Measurements from ENCODE around the gene IDH1.
A peak's percentile ranks its signal among the peaks of the same experiment; 100 is the strongest.
"Not testable (repeated sequence)": the region's sequence is repeated elsewhere in the genome, so short reads cannot be mapped to it uniquely, and the experiment has no call there.

Gene IDH1

DNA sequence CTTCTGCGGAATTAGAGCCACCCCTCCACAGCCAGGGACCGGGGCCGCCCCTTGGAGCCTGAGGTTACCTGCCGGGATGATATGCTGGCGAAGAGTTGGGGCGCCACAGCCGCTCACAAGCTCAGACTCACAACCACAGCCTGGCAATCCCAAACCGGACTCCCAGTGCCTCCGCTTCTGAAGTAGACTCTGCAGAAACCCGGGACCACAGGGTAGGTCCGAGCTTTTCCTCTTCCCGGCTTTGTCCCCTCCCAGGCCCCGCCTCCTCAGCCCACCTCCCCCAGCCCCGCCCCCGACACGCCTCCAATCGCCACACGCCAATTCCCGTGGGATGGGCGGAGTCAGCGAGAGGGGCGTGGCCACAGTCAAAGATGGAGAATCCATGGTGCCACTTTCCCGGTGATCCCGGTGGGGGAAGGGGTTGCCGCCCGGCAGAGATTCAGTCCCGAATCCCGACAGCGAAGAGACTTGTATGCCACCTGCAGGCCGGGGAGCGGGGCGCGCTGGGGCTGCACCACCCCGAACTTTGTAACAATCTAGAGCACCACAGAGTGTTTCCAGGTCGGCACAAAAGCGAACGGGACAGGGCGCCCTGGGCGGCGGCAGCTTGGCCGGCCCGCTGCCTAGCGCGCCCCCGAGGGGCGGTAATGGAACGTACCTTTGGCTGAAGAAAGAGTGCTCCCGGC is at the start of gene IDH1:
Gene IDH1 (minus strand): TSS at position 201 of the 686 bp plus-strand sequence. CDS start 3,520 bp downstream, outside the sequence.
- DNase-seq = peak; percentile 57 to 99 (median 95)

DNA sequence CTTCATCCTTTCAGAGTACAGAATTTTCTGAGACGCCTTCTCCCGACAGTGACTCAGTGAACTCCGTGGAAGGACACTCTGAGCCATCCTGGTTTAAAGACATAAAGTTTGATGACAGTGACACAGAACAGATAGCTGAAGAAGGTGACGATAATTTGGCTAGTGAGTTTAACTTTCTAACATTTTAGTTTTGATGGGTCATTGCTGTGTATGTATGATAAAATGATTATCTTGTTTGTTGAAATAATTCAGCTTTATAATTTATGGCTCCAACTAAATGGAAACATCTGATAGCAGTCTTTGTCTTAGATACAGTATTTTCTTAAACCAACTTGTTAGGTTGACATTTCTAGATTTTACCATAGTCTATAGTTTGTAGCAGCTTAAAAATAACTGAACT is 49.3 kb upstream of the IDH1 start:
- DNase-seq = no peak

DNA sequence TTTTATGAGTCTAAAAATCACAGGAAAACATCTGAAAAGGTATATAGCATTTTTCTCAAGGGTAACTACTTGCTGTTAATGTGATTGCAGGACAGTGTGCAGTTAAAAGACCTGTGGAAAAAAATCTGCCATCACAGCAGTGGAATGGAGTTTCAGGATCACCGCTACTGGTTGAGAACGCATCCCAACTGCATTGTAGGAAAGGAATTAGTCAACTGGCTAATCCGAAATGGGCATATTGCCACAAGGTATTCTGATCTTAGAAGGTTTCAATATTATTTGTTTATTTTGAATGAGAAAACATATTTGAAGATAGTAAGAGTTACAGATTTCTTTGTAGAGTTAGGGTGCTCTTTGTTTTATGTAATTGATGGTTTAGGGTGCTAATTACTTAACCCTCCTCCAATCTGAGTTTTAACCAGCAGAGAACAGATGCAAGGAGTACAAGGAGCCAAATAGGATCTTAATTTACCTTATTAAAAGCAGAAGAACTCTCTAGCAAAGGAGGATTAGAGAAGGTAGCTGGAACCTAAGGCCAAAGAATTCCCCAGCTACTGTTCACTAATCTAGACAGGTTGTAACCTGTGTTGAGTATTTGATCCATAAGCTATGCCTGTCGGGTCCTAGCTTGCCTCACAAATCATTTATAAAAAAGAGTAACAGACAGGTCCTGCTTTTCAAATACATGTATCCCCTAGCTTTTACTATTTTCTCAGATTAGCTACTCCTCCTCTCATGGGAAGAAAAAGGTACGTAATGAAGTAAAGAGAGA is 46.2 kb upstream of the IDH1 start:
- no peak for DNase-seq

DNA sequence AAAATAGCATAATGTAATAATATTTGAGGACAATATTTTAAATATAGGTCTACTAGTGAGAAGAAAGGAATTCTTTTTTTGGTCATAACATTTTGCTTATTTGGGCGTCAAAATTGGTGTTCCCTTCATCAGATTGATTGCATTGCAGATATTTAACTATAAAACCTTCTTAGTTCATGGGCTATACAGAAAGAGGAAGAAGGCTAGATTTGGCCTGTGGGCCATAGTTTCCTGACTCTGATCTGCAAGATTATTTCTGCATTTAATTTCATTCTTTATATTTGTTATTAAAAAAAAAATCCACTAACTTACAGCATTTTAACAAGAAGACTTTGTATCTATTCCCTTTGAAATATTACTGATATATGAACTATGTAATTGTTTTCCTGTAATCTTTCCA is 43.1 kb upstream of the IDH1 start:
- no peak for DNase-seq

DNA sequence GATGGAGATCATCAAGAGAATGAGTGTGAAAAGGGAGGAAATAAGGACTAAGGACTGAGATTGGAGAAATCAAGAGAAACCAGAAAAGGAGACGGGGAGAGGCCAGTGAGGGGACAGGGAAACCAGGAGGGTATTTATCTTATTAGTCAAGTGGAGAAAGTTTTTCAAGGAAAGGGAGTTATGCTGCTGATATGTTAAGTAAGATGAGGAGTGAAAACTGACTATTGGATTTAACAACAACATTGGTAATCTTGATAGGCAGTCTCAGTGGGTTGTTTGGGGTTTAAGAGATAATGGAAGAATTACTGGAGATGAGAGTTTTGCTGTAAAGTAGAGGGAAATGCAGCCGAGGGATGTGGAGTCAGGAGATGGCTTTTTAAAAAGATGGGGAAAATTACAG is 41.7 kb upstream of the IDH1 start:
- no peak for DNase-seq

DNA sequence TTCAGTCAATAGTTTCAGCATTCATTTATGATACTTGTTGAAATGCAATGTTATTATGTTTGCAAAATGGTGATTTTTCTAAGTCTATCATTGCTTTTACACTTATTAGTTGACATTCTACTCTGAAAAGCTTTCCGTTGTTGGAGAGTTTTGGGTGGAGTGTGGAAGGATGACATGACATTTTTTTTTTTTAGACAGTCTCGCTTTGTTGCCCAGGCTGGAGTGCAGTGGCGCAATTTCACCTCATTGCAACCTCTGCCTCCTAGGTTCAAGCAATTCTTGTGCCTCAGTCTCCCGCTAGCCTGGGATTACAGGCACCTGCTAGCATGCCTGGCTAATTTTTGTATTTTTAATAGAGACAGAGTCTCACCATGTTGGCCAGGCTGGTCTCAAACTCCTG is 41.0 kb upstream of the IDH1 start:
- no peak for DNase-seq

DNA sequence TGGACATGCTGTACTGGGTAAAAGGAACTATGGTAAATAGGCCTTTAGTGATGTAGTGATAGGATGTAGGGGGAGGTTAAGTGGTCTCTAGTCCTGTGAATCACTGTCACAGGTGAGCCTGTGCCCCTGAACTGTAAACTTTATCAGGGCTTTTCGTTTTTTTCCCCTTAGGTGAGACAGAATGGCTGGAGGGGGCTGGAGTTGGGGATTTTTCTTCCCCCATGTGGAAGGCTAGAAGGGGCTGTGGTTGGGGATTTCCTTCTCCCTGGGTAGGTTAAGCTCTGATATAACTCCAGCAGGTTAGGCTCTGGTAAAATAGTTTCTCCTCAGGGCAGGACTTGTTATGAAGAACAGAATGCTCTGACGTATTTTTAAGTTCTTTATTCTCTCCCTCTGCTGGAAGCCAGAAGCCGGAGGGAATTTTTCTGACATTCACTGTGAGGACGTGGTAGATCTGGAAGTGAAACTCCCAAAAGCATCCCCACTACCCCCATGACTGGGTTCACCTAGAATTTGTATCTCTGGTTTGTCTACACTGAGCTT is 39.7 kb upstream of the IDH1 start:
- DNase-seq = no peak

DNA sequence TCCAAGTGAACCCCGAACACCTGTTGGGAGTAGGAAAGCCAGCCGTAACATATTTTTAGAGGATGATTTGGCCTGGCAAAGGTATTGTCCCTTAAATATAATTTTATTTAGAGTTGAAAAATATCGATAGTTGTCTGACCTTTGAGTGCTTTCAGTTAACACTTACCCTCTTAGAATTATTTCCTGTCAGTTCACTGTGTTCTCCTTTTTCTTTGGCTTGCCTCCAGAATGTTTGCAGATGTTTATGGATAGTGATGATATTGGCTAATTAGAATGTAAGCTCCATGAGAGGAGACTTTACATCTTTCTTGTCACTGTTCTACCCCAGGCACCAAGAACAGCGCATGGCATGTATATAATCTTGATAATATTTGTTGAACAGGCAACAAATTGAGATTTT is 31.0 kb upstream of the IDH1 start:
- no peak for DNase-seq

DNA sequence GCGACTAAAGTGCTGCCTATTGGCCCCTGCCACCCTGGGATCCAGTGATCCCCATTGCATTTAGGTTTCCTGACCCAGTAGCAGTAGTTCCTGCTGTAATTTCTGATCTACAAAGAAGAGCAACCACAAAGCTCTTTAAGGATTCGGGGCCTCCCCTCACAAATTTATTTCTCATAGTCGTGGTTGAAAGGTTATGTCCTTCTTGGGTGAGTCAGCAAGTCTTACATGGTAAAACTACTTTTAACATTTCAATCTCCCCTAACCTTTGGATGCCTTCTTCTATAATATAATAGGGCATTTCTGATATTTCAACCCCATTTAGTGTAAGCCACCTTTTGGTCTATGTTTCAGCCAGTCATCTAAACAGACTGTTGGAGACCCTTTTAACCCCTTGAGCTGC is 26.1 kb upstream of the IDH1 start:
- no peak for DNase-seq

DNA sequence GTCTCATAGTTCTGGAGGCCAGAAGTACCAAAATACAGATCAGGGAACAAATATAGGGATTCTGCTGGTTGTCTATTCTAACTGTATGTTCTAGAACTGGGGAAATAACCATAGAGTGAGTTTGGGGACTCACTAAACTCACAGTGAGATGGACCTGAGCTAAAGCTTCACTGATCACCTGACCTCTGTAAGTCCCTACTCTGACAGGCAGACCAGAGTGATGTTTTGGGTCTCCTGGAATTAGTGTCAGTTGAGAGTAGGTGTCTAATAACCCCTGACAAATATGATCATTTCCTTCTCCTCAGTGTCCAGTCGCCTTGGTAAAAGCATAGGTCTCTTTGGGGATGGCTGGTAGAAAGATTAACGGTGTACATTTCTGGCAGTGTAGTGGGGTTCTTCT is 25.4 kb upstream of the IDH1 start:
- DNase-seq = no peak

DNA sequence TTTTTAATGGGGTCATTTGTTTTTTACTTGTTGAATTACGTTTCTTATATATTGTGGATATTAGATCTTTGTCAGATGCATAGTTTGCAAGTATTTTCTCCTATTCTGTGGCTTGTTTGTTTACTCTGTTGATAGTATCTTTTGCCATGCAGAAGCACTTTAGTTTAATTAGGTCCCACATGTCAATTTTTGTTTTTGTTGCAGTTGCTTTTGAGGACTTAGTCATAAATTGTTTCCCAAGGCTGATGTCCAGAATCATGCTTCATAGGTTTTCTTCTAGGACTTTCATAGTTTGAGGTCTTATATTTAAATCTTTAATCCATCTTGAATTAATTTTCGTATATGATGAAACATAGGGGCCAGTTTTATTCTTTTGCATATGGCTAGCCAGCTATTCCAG is 24.4 kb upstream of the IDH1 start:
- no peak for DNase-seq

DNA sequence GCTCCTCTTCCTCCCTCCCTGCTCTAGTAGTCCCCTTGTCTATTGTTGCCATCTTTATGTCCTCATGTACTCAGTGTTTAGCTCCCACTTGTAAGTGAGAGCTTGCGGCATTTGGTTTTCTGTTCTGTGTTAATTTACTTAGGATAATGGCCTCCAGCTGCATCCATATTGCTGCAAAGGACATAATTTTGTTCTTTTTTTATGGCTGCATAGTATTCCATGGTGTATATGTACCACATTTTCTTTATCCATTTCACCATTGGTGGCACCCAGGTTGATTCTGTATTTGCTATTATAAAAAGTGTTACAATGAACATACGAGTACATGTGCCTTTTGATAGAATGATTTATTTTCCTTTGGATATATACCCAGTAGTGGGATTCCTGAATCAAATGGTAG is 23.7 kb upstream of the IDH1 start:
- DNase-seq = no peak

DNA sequence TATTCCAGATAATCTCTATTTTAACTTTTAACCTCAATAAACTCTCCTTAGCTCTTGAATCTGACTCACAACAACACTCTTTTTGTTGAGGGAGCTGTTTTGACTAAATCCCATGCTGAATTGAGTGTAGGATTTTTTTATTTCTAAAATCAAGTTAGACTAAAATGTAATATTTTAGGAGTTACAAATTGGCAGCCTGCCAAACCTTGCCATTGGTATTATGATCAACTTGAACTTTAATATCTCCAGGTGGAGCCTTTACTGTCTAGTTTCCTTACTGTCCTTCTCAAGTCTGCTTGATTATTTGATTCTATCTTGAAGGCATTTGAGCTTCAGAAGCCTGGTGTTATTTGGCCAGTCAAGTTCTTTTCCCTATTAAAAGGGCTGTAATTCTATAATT is 19.9 kb upstream of the IDH1 start:
- peak in 2 of 56 donors; percentile 20 to 22 for DNase-seq

DNA sequence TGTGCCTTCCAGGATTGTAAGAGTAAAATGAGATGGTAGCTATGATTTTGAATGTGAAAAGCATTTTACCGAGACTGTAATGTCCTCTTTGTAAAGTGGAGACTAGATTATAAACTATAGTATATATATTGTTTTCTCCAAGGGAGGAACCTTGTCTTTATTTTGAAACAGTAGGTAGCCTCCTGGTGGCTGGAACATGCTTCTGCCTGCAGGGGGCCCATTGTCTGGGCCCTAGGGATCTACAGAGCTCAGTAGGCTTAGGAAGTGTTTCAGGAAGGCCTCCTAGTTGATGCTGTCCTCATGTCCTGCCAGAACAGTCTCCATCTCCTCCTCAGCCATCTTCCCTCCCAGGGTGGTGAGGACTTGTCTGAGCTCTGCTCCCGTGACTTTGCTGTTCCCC is 14.2 kb upstream of the IDH1 start:
- no peak for DNase-seq

DNA sequence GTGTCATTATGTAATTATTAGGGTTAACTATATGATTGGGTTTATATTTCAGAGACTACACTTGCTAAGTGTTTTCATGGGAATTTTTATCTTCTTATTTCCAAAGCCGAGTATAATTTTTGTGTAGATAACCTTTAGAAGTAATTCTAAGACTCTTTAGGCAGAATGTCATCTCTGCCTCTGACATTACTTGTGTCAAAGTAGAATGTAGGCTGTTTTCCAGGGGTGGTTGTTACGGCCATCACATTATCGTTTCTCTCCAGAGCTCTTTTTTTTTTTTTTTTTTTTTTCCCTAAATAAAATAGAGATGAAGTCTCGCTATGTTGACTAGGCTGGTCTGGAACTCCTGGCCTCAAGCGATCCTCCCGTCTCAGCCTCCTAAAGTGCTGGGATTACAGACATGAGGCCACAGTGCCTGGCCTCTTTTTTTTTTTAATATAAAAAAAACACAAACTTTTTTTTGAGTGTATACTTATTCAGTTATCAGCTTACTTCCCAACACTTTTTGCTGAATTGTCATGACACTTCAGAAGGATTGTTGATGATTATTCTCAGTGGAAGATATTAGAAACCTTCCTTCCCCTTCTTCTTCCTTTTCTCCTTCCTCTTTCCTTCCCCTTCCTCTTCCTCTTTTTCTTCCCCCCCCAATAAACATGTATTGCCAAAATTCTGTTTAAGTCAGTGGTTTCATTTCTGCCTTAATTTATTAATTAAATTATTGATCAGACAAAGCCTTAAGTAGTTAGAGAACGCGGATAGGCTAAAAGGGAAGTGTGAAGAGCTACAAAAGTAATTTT is 13.5 kb upstream of the IDH1 start:
- DNase-seq = no peak

DNA sequence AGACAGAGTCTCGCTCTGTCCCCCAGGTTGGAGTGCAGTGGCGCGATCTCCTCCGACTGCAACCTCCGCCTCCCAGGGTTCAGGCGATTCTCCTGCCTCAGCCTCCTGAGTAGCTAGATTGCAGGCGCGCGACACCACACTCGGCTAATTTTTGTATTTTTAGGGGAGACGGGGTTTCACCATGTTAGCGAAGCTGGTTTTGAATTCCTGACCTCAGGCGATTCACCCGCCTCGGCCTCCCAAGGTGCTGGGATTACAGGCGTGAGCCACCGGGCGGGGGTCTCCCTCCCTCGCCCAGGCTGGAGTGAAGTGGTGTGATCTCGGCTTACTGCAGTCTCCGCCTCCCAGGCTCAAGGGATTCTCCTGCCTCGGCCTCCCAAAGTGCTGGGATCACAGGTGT is 12.7 kb upstream of the IDH1 start:
- not testable (repeated sequence) for DNase-seq

DNA sequence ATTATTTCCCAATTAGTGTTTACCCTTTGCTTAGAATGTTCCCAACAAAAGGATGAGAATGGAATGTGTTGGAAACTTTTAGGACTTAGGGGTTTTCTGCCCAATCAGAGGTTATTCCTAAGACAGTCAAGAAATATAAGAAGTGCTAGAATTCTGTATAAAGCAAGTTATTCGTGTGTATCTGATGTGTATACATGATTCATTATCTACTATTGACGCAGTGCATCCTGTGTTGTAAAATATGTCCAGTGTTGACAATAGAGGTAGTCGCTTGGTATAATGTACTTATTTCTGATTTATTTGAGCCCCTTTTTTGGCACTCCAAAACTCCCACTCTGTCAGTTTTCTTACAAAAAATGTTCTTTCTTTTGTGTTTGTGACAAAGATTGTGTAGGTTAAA is 12.1 kb upstream of the IDH1 start:
- DNase-seq = no peak

DNA sequence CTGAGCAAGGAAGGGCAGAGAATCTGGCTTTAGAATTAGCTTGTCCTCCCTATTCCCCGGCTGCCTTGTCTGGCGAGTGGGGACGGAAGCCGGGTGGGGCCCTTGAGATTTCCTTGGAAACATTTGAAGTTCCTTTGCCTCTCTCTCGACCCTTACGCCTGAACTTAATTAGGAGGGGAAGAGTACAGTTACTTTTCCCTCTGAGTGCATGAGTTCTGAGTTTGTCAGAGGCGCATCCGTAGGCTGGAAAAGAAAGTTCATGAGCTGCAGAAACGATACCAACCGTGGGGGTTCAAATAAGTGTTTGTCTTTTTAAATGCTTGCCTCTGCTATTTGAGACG is 11.7 kb upstream of the IDH1 start:
- peak in 3 of 56 donors; percentile 46 to 76 (median 57) for DNase-seq

DNA sequence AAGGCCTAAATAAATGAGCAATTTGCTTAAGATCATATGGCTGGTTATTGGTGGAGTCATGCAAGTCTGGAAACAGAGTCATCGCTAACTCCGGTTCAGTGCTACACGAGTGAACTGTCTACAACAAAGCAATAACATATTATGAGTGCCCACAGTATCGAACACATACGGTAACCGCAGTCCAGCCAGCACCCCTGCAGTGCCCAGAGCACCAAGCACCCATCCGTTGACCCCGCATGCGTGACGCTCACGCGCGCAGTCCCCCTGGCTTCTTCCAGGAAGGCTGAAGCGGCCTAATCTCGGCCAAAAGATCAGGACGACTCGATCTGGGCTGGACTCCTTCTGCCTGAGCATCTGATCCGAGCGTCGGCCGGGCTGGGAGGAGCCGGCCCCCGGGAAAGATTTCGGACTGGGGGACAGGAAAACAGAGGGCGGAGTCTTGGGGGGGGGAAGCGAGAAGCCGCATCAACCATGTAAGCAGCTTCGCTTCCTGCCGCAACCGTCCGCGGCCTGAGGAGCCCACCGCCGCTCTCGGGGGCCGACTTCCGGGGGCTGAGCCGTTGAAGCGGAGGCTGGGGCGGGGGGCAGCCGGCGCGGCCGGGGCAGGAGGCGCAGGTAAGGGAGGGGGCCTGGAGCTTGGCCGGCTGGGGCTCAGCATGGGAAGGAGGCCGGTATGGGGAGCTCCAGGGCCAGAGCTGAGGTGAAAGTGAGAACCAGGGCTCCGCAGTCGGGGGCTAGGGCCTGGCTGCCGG is 11.1 kb upstream of the IDH1 start, which contains the start of gene PIKFYVE:
Gene PIKFYVE (plus strand): TSS at position 455 of the 752 bp plus-strand sequence. CDS start 5,265 bp downstream, outside the sequence.
- peak; percentile 82 to 99 (median 97) for DNase-seq

DNA sequence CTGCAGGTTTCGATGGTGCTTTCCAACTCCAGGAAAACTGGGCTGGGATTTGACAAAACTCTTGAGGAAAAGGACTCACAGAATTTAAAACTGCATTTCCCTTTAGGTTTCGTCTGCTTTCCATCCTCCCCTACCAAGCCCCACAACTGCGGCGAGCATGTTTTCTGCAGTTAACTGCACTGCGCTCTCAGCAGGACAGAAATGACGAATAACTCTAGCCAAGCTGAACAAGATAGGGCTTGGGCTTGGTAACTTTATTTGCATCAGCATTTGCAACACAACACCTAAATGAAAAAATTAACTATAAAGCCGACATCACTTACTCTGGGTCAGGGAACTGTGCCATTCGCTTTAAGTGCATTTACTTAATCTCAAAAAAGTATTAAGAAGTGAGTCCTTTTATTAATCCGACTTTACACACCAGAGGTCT is 10.5 kb upstream of the IDH1 start:
- DNase-seq = peak in 32 of 56 donors; percentile 4 to 77 (median 20)
